Endothelial cell of umbilical vein (primary cell): ENCODE data around the gene PPEF2. TPM values are rescaled to one million over a fixed set of nuclear protein-coding genes. Genes with fewer than 3 reads are reported as not detected.
"Not testable (repeated sequence)": the region's sequence is repeated elsewhere in the genome, so short reads cannot be mapped to it uniquely, and the experiment has no call there.

ENCODE experiments used
- BruUV-seq: library from RNA; stranded (reverse); fragments of 400-500 nt; replicated peaks from 2 replicates; lab custom pipeline; 2021; lab: Mats Ljungman, UMichigan
- CTCF ChIA-PET: fragments of 300-600, 350-600 bp; sonication (Branson Sonifier 250); formaldehyde crosslinking; loops from one replicate; lab custom pipeline; 2021; ENCODE audit warnings: antibody characterized with exemption, inconsistent platforms; lab: Charles Lee
- POLR2A ChIA-PET: fragments of 300-600, 350-600 bp; sonication (Branson Sonifier 250); formaldehyde crosslinking; loops from one replicate; lab custom pipeline; 2021; ENCODE audit warnings: antibody characterized with exemption, inconsistent platforms; lab: Charles Lee
- DNase-seq: peaks from one replicate; pipeline ENCODE4 v3.0.0-alpha.2; 2011; ENCODE audit warnings: low read depth, low spot score
- FAIRE-seq: peaks from 2 replicates; lab custom pipeline; 2011; peaks lifted over from hg19 to GRCh38; lab: Jason Lieb, UNC
- H2AFZ ChIP-seq: 2 replicates; pipeline ENCODE4 v1.6.0; 2012; ENCODE audit warnings: low read depth, low read length, control low read depth, inconsistent platforms
- H3K27ac ChIP-seq: 2 replicates; pipeline ENCODE4 v1.5.1; 2011; ENCODE audit warnings: low read depth, mild to moderate bottlenecking, control low read depth, low read length, moderate library complexity; ENCODE audit not compliant: insufficient read depth
- H3K27me3 ChIP-seq, 2 experiments: 2 replicates each; pipeline versions ENCODE4 v1.6.0 to v1.6.1; 2011; ENCODE audit warnings: low read length in 2 of 2, mixed read lengths in 1 of 2; ENCODE audit not compliant: control insufficient read depth in 2 of 2, insufficient read depth in 2 of 2
- H3K36me3 ChIP-seq, 2 experiments: 2 replicates in 1 of 2; 3 replicates in 1 of 2; pipeline ENCODE4 v1.5.1; 2011; ENCODE audit warnings: low read length in 2 of 2, mild to moderate bottlenecking in 1 of 2, moderate library complexity in 1 of 2; ENCODE audit not compliant: control insufficient read depth in 2 of 2, insufficient read depth in 2 of 2; ENCODE audit errors: extremely low read depth in 1 of 2
- H3K4me1 ChIP-seq: 3 replicates; pipeline ENCODE4 v1.5.1; 2011; ENCODE audit warnings: mild to moderate bottlenecking, low read length; ENCODE audit not compliant: control insufficient read depth, insufficient read depth; ENCODE audit errors: extremely low read depth
- H3K4me2 ChIP-seq: 2 replicates; pipeline ENCODE4 v1.6.1; 2011; ENCODE audit warnings: low read length, control low read depth, mixed read lengths; ENCODE audit not compliant: insufficient read depth
- H3K4me3 ChIP-seq, 3 experiments: fragments of 200-600 bp in 1 of 3; sonication (generic), shearing (Covaris generic) in 1 of 3; replicated peaks in 1 of 3; 2 replicates each; pipeline ENCODE4 v1.5.1; 2011 to 2016; ENCODE audit warnings: control low read depth in 3 of 3, low read length in 3 of 3, mild to moderate bottlenecking in 2 of 3, inconsistent platforms in 1 of 3, low read depth in 1 of 3, moderate library complexity in 1 of 3; ENCODE audit not compliant: insufficient read depth in 1 of 3
- H3K79me2 ChIP-seq: 2 replicates; pipeline ENCODE4 v1.6.0; 2012; ENCODE audit warnings: low read length, inconsistent platforms; ENCODE audit not compliant: control insufficient read depth, insufficient read depth
- H3K9ac ChIP-seq: replicated peaks from 2 replicates; pipeline ENCODE3; 2011; ENCODE audit warnings: low read length, control low read depth; ENCODE audit not compliant: insufficient read depth; ENCODE audit errors: extremely low read depth
- H3K9me1 ChIP-seq: replicated peaks from 3 replicates; pipeline ENCODE4 v1.6.0; 2011; ENCODE audit warnings: mild to moderate bottlenecking, low read length; ENCODE audit not compliant: control insufficient read depth, insufficient read depth; ENCODE audit errors: extremely low read depth
- H3K9me3 ChIP-seq: replicated peaks from 2 replicates; pipeline ENCODE4 v1.5.1; 2012; ENCODE audit warnings: low read length, inconsistent platforms; ENCODE audit not compliant: control insufficient read depth, insufficient read depth
- H4K20me1 ChIP-seq: replicated peaks from 2 replicates; pipeline ENCODE3; 2011; ENCODE audit warnings: mild to moderate bottlenecking, low read length; ENCODE audit not compliant: control insufficient read depth, insufficient read depth; ENCODE audit errors: extremely low read depth
- FOS ChIP-seq: IDR thresholded peaks from 2 replicates; pipeline ENCODE4 v1.6.1; 2011; ENCODE audit warnings: mild to moderate bottlenecking, low read length, moderate library complexity, borderline replicate concordance; ENCODE audit not compliant: insufficient read depth
- GATA2 ChIP-seq: IDR thresholded peaks from 2 replicates; pipeline ENCODE4 v1.7.0; 2011; ENCODE audit warnings: low read depth, mild to moderate bottlenecking, moderate library complexity, mixed read lengths, low read length; ENCODE audit not compliant: insufficient read length, insufficient read depth
- JUN ChIP-seq: IDR thresholded peaks from 2 replicates; pipeline ENCODE4 v1.6.1; 2011; ENCODE audit warnings: borderline replicate concordance, low read depth; ENCODE audit not compliant: insufficient read length, insufficient read depth
- dilution Hi-C: fragments of 300-500 bp; cut with MboI; formaldehyde crosslinking; loops from one replicate; pipeline ENCODE4 v1.15.0; 2019; ENCODE audit warnings: low sequenced_read_pairs; ENCODE audit not compliant: extremely low pct_ligation_motif_present
- intact Hi-C: fragments of 100-400 bp; cut with micrococcal nuclease; formaldehyde crosslinking; loops from one replicate; pipeline ENCODE4 v1.10.0; 2022
- polyA plus RNA-seq, 4 experiments: library from polyadenylated mRNA; depleted of rRNA in 3 of 4; stranded (reverse) in 3 of 4; unstranded in 1 of 4; fragments of >200 nt; gene quantifications; 2 replicates each; pipeline versions ENCODE4 v1.2.1 to v1.2.3, GENCODE V29; 2011 to 2012; ENCODE audit warnings: missing spikeins in 1 of 4
- total RNA-seq: library from RNA; stranded (reverse); gene quantifications from 2 replicates; pipeline ENCODE4 v1.2.3, GENCODE V29; 2021
- TF ChIP-seq, protein P1 (sequence below), 2 donors: IDR thresholded peaks; 1 replicate in 1 of 2; 2 replicates in 1 of 2; pipeline ENCODE4 v1.5.1; 2011; ENCODE audit warnings: low read length in 2 of 2, mild to moderate bottlenecking in 2 of 2, moderate library complexity in 2 of 2, control low read depth in 1 of 2, inconsistent platforms in 1 of 2, low read depth in 1 of 2; ENCODE audit not compliant: insufficient read depth in 1 of 2; ENCODE audit errors: extremely low read depth in 1 of 2

PPEF2 gene
- total and polyA plus RNA-seq, 2 donors (not counting 3 experiments of a cell fraction or from before 2014, with no cell fraction given), result 0.23 TPM; not detected in 1

DNA sequence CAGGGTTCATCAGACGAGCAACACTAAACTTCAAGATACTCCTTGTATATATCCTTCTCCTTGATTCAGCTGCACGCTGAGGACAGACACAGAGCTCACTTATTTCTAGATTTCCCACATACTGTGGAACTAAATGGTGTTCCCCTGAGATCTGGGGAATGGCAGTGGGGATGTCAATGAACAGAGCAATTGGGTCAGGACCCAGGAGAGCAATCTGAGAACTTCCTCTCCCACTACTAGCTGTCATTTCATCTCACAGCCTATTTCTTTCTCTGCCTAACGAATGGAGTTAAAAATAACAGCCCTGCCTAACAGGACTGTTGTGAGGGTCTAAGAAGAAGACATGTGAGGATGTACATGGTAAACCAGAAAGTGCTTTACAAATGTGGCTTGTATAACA lies 27.9 kb upstream of the PPEF2 start:
- dilution Hi-C loops, result no loop called here
- H3K9me3 ChIP-seq, result no peaks in the 10 kb centered on the region
- H3K4me2 ChIP-seq, result no peak overlapping the region
- no peaks in the 10 kb centered on the region for H3K27me3 ChIP-seq
- POLR2A ChIA-PET, result no interaction called here
- H3K9me1 ChIP-seq, result no peaks in the 10 kb centered on the region
- no peaks in the 10 kb centered on the region for H3K36me3 ChIP-seq
- TF ChIP-seq FOS (no peak), GATA2 (no peak), JUN (no peak)
- TF ChIP-seq, protein P1, sequence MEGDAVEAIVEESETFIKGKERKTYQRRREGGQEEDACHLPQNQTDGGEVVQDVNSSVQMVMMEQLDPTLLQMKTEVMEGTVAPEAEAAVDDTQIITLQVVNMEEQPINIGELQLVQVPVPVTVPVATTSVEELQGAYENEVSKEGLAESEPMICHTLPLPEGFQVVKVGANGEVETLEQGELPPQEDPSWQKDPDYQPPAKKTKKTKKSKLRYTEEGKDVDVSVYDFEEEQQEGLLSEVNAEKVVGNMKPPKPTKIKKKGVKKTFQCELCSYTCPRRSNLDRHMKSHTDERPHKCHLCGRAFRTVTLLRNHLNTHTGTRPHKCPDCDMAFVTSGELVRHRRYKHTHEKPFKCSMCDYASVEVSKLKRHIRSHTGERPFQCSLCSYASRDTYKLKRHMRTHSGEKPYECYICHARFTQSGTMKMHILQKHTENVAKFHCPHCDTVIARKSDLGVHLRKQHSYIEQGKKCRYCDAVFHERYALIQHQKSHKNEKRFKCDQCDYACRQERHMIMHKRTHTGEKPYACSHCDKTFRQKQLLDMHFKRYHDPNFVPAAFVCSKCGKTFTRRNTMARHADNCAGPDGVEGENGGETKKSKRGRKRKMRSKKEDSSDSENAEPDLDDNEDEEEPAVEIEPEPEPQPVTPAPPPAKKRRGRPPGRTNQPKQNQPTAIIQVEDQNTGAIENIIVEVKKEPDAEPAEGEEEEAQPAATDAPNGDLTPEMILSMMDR (IDR thresholded peaks at IDR 0.05; ENCODE audit: extremely low read depth in 1 of 2, insufficient read depth in 1 of 2, low read depth in 1 of 2, low read length in 2 of 2), result no peak
- no peaks in the 10 kb centered on the region for H4K20me1 ChIP-seq
- DNase-seq (no peak), FAIRE-seq (no peak)
- no peak overlapping the region for H3K4me3 ChIP-seq
- no peak overlapping the region for H2AFZ ChIP-seq
- CTCF ChIA-PET, result interaction anchor here (1.2 to 2.4 kb wide), 2 partner anchors 14 kb away, joined by 4 to 8 read pairs; no protein-coding TSS in a partner anchor
- H3K9ac ChIP-seq, result no peak overlapping the region
- no peak overlapping the region for H3K27ac ChIP-seq
- no peaks in the 10 kb centered on the region for H3K4me1 ChIP-seq
- intact Hi-C loops, result no loop called here
- H3K79me2 ChIP-seq, result no peaks in the 10 kb centered on the region
- no TSS peak for BruUV-seq

DNA sequence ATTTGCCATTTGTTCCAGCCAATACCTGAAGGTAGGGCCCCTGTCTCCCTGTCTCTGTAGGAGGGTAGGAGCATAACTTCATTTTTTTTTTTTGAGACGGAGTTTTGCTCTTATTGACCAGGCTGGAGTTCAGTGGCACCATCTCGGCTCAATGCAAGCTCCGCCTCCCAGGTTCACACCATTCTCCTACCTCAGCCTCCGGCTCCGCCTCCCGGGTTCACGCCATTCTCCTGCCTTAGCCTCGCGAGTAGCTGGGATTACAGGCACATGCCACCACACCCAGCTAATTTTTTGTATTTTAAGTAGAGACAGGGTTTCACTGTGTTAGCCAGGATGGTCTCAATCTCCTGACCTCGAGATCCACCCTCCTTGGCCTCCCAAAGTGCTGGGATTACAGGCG lies 22.7 kb upstream of the PPEF2 start:
- H3K4me3 ChIP-seq, POLR2A ChIA-PET, intact Hi-C loops, H4K20me1 ChIP-seq, H2AFZ ChIP-seq, dilution Hi-C loops, H3K79me2 ChIP-seq, H3K36me3 ChIP-seq, H3K27ac ChIP-seq, FAIRE-seq, H3K27me3 ChIP-seq, DNase-seq, BruUV-seq, H3K9me1 ChIP-seq, H3K9ac ChIP-seq, H3K4me1 ChIP-seq, H3K9me3 ChIP-seq, H3K4me2 ChIP-seq: not testable (repeated sequence)
- CTCF ChIA-PET, result interaction anchor here (1.1 to 2.9 kb wide), 3 partner anchors 9 to 29 kb away, joined by 3 to 16 read pairs (median 3); no protein-coding TSS in a partner anchor
